Hepatocyte (in vitro differentiated cells): ENCODE measurements around the gene SLC45A3.

ENCODE experiments used
- CTCF ChIP-seq: fragments of 200-600 bp; sonication (generic); IDR thresholded peaks from 2 replicates; pipeline ENCODE4 v1.5.1; 2016; ENCODE audit warnings: antibody characterized with exemption, mild to moderate bottlenecking; ENCODE audit not compliant: poor library complexity
- EZH2 ChIP-seq: fragments of 200-600 bp; sonication (generic); IDR thresholded peaks from 2 replicates; pipeline ENCODE4 v1.6.1; 2016; ENCODE audit warnings: antibody characterized with exemption, mild to moderate bottlenecking, borderline replicate concordance

GRCh38 chr1:205692423-205692822 lies 12.1 kb upstream of the SLC45A3 start:
- TF ChIP-seq CTCF: no peak
- TF ChIP-seq EZH2: no peak
